HG03442 (cell line): Measurements from ENCODE around the gene CNTNAP2.

Source experiments
- ATAC-seq: cut with Tn5 transposase; IDR thresholded peaks from one replicate; pipeline ENCODE4 v1.9.1; 2021; ENCODE audit warnings: mild to moderate bottlenecking, moderate library complexity; ENCODE audit not compliant: unreplicated experiment

CNTNAP2 gene

DNA sequence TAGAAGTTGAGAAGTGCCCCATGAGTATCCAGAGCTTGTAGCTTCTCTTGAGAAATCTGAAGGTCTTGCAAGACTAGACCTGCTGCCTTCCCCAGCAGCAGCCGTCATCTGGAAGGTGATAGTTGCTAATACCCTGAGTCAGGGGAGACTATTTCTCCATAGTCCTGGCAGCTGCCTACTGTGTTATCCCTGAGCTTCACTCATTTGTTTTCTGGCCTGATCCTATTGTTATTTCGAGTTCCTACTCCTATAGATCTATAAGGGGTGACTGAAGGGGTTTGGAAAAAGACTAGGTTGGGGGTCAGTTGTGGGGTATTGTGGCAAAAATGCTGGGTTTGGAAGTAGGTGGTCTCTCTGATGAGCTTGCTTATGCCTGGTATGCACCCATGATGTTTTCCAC lies 297.8 kb downstream of the CNTNAP2 start:
- no peak for ATAC-seq

DNA sequence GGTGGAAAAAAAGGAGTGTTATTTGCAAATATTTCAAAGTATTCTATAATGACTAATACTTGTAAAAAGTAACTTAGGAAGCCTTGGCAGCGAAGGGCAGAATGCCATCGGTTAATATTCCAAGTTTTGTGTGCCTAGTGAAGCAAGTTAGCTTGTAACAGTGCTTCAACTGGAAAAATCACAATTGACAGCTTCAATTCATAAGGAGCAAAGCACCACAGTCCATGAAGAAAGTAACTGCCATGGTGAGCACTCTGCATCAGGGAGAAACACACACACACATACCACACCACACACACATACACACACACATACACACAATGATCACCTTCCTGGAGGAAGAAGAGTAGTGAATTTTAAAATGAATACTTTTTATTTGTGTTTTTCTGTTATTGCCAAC lies 298.3 kb downstream of the CNTNAP2 start:
- ATAC-seq: no peak

- no peak for ATAC-seq
Measured at GRCh38 chr7:146417176-146417575, 300.6 kb downstream of the CNTNAP2 start.

- no peak for ATAC-seq
Measured at GRCh38 chr7:146423446-146423845, 306.8 kb downstream of the CNTNAP2 start.

DNA sequence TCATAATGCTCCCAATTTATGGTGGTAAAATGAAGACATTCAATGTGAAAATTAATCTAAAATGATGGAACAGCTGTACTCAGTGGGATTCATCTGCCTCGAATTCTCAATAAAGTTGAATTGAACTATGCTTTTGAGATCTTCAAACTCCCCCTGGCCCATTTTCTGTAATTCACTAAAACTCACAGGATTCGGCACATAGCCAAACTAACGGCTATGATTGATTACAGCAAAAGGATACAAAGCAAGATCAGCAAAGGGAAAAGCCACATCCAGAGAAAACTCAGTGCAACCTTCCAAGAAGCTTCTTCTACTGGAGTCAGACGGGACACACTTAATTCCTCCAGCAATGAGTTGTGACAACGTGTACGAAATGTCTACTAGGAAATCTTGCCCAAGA lies 307.5 kb downstream of the CNTNAP2 start:
- ATAC-seq: no peak

DNA sequence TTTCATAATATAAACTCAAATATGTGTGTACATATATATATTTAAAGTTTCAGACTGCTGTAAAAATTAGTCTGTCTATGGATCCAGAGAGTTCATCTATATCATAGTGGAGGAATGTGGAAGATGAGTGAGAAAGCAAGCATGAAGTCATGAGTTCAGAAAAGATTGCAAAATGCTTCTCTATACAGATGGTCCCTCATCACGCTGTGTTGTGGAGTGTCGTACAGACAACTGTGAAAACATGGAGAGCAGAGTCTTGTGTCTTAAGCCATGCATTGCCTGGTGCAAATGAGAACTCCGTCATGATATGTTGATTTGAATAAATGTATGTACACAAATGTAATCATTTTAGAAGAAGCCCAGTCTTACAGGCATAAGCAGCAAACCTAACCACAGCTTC lies 316.9 kb downstream of the CNTNAP2 start:
- no peak for ATAC-seq

DNA sequence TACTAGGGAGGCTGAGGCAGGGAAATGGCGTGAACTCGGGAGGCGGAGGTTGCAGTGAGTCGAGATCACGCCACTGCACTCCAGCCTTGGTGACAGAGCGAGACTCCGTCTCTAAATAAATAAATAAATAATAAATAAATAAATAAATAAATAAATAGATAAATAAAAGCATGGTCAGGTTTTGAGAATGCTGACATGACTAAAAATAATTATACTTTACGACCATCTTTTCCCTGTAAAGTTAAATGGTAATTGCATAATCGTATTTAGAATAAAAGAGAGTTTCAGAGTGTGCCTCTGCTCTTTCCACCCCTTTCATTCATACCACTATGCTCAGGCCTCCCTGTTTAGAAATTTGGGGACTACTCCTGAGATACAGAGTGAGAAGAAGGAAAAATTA lies 326.5 kb downstream of the CNTNAP2 start:
- no peak for ATAC-seq

- no peak for ATAC-seq
Measured at GRCh38 chr7:146449625-146450024, 333.0 kb downstream of the CNTNAP2 start.

GRCh38 chr7:146455091-146455655 lies 338.6 kb downstream of the CNTNAP2 start:
- ATAC-seq: no peak

DNA sequence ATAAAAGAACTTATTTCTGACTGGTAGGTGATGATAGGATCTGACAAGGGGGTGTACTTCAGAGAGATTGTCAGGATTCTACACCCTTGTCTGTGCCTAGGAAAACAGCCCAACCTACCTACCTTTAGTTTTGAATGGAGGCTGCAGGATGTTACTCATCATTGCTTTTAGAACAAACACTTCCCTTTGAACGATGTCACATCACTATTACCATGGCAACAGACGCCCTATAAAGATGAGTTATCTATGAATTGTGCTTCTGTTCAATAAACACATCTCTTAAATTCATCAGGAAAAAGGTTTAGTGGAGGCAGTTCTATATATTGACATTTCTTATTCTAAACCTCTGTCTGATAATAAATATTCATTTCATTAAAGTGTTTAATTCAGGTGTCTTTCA lies 362.4 kb downstream of the CNTNAP2 start:
- no peak for ATAC-seq

DNA sequence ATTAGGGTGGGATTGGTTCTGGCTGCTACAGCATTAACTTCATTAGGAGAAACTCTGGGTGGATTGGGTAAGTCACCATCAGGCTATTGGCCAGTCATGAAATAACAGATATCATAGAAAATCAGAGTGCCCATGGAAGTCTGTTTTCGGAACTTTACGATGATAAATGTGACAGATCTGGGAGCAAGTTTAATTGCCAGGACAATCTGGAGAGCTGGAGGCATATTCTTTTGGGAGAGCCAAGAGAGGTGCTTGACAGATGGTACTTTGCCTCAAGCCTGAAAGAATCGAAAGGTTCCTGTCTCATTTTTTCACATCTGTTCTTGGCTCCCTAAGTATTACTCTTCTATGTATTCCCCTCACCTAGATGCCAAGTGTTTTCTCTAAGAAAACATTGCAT lies 369.9 kb downstream of the CNTNAP2 start:
- ATAC-seq: no peak

- no peak for ATAC-seq
Measured at GRCh38 chr7:146492017-146492416, 375.4 kb downstream of the CNTNAP2 start.

DNA sequence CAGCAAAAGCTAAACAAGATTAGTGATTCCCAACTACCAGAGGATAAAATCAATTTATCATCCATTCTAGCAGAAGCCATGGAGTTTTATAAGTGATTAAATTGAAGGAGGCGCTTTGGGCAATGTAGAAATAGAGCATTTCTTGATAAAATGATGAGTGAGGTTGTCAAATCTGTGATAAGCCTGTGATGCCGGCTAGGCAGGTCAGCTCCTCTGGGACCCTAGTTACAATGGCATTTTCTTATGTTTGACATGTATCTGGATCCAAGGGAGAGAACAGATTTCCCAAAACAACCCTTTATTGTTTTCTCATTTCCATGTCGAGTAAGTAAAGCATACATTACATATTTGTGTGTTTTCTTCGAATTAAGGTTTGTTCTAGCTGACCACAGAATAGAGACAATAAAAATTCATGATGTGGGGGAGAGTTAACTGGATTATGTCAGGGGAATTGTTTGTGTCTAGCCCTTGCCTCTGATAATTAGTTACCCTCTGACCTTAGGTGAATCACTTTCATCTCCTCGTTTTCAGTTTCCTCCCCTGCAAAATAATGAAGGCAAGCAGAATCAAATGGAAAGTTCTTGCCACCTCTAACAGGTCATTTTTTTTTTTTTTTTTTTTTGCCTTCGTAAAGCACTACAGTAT lies 378.5 kb downstream of the CNTNAP2 start:
- ATAC-seq: no peak

GRCh38 chr7:146496657-146497056 lies 380.1 kb downstream of the CNTNAP2 start:
- no peak for ATAC-seq

- ATAC-seq: no peak
Measured at GRCh38 chr7:146499970-146500369, 383.4 kb downstream of the CNTNAP2 start.

- no peak for ATAC-seq
Measured at GRCh38 chr7:146503844-146504243, 387.2 kb downstream of the CNTNAP2 start.

DNA sequence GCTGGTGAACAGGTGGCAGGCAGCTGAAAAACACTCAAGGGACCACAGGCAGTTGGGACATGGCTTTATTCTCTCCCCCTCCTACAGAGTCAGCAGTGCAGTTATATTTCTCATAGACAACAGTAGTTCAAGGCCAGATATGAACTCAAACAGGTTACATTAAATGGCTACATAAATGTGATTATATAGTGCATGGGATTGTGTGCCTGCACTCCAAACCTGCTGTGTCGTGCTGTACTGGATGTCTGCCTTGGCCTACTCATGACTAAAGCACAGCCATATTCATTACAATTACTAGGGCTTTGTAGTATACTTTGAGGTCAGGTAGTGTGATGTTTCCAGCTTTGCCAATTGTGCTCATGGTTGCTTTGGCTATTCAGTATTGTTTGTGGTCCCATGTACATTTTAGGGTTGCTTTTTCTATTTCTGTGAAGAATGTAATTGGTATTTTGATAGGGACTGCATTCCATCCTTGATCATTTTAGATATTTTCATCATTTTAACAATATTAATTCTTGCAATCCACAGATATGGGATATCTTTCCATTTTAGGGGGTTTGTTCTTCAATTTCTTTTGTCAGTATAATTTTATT lies 393.6 kb downstream of the CNTNAP2 start:
- no peak for ATAC-seq

- no peak for ATAC-seq
Measured at GRCh38 chr7:146514304-146514703, 397.7 kb downstream of the CNTNAP2 start.

DNA sequence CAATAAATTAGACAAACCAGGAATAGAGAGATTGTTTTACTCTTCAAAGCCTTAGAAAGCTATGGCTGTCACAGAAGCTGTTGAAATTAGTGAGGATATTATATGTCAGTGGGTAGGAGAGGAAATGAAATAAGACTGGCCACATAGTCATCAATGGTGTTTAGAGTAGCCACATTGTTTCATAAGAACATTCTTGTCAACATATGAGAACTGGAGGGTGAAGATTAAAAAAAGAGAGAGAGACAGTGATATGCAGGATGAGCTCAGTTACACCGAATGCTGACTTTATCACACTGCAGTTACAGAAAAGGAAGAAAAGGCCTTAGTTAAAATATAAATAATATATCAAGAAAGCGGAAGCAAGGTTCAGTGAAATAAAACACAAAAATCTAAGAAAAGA lies 412.0 kb downstream of the CNTNAP2 start:
- ATAC-seq: no peak

- ATAC-seq: no peak
Measured at GRCh38 chr7:146539836-146540235, 423.2 kb downstream of the CNTNAP2 start.

DNA sequence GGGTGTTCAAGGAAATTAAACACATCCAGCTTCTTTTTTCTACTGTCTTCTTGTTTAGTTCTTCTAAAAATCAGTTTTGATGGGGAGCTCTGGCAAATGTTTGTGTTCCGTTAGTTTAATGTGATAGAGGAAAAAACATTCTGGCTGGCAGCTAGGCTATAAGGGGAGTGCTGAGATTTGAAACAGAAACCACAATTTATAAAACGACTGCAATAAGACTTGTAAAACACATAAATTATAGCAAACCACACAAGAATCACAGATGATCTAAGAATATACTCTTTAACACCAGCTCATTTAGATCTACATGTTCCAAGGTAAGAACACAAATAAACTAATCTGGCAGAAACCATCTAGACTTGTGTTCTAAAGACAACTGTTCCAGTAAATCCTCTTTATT lies 425.5 kb downstream of the CNTNAP2 start:
- ATAC-seq: no peak

DNA sequence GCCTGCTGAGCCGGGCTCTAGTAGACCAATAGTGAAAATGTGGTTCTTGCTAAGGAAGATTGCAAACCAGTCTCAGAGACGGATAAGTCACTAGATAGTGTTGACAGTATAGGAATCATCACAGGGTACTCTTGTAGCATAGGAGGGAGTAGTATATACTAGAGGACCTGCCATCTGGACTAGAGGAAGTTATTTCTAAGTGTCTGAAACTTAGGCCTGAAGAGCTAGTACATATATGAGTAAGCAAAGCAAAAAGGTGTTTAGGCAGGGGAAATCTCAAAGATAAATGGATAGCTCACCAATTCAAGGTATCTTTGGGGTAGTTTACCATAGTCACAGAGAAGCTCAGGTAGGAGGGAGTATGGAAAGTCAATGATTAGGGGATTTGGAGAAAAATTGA lies 428.1 kb downstream of the CNTNAP2 start:
- no peak for ATAC-seq

DNA sequence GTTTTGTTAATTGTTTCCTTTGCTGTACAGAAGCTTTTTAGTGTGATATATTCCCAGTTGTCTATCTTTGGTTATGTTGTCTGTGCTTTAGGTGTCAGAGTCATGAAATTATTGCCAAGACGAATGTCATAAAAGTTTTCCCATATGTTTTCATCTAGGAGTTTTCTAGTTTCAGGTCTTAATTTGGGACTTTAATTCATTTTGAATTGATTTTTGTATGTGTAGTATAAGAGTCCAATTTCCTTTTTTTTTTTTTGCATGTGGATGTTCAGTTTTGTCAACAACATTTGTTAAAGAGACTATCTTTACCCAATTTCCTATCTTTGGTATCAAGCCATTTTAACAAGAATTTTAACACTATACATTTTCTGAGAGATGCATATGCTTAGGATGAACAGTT lies 432.2 kb downstream of the CNTNAP2 start:
- no peak for ATAC-seq
